Aorta (tissue), 5 donors: ENCODE measurements around the gene EPOP. TPM values are rescaled to one million over a fixed set of nuclear protein-coding genes. Genes with fewer than 3 reads are reported as not detected.
"Not testable (repeated sequence)": the region's sequence is repeated elsewhere in the genome, so short reads cannot be mapped to it uniquely, and the experiment has no call there.

Experiments
- ATAC-seq: fragments of 200-7000 bp; cut with Tn5 transposase; one replicate; pipeline ENCODE4 v1.9.1; 2022; ENCODE audit warnings: moderate library complexity; ENCODE audit not compliant: low FRiP score
- DNase-seq, 2 donors: peaks; one replicate each; pipeline ENCODE4 v3.0.0-alpha.2; 2020
- H3K27ac ChIP-seq, 2 donors: one replicate each; pipeline ENCODE4 v1.5.1; 2013; ENCODE audit warnings: low read length in 2 of 2, mild to moderate bottlenecking in 2 of 2, moderate library complexity in 2 of 2, control low read depth in 1 of 2, inconsistent platforms in 1 of 2, low read depth in 1 of 2
- H3K27me3 ChIP-seq, 2 donors: one replicate each; pipeline ENCODE4 v1.6.1; 2013; ENCODE audit warnings: control low read depth in 1 of 2, low read length in 1 of 2, mild to moderate bottlenecking in 1 of 2, moderate library complexity in 1 of 2; ENCODE audit not compliant: insufficient read depth in 2 of 2, control insufficient read depth in 1 of 2
- H3K36me3 ChIP-seq, 2 donors: one replicate each; pipeline ENCODE4 v1.6.1; 2013; ENCODE audit warnings: control low read depth in 1 of 2, low read length in 1 of 2, mild to moderate bottlenecking in 1 of 2; ENCODE audit not compliant: insufficient read depth in 2 of 2, control insufficient read depth in 1 of 2
- H3K4me1 ChIP-seq, 2 donors: one replicate each; pipeline ENCODE4 v1.6.1; 2013; ENCODE audit warnings: low read length in 2 of 2, control low read depth in 1 of 2, mild to moderate bottlenecking in 1 of 2, moderate library complexity in 1 of 2; ENCODE audit not compliant: insufficient read depth in 2 of 2, control insufficient read depth in 1 of 2
- H3K4me3 ChIP-seq, 2 donors: one replicate each; pipeline ENCODE4 v1.5.1; 2013; ENCODE audit warnings: low read length in 2 of 2, control low read depth in 1 of 2, mild to moderate bottlenecking in 1 of 2
- H3K9me3 ChIP-seq: one replicate; pipeline ENCODE4 v1.6.1; 2013; ENCODE audit warnings: mild to moderate bottlenecking, low read length; ENCODE audit not compliant: control insufficient read depth
- WGBS, 2 donors: extraction: QIAGEN DNeasy Blood & Tissue Kit; methylation state at CpG; one replicate each; pipeline ENCODE4 v1.1.7; 2013; 5-methylcytosine and 5-hydroxymethylcytosine counted together
- intact Hi-C, 2 donors: fragments of 100-400 bp; cut with DNase I; formaldehyde crosslinking; loops; one replicate each; pipeline versions ENCODE4 v1.14.2 to v1.15.0; 2022
- polyA plus RNA-seq, 2 donors: library from polyadenylated mRNA; stranded (reverse); fragments of 200-250 nt; gene quantifications; one replicate each; pipeline ENCODE4 v1.2.3, GENCODE V29; 2013
- total RNA-seq, 2 donors: library from RNA; stranded (reverse); fragmentation: NEBNext Ultra II Directional; extraction: Animal tissue kit (Norgen Biotek cat#: 25700); gene quantifications; one replicate each; pipeline ENCODE4 v1.2.1, GENCODE V29; 2021
- donor health status: healthy with polysubstance abuse.
- donor health status: Bipolar disorder and iron deficiency.
- donor health status: DM: no; HTN: no; CAD: no.
- donor health status: DM: no; HTN: no; CAD: no.
- donor health status: DM: yes; HTN: yes; CAD: no.

Gene EPOP
- total and polyA plus RNA-seq, 4 donors: 0.64 to 1.5 (median 1.3) TPM; not detected in 1

GRCh38 chr17:38650653-38651173, 24.0 kb downstream of the EPOP start:
- H3K27ac ChIP-seq, H3K27me3 ChIP-seq, H3K9me3 ChIP-seq, H3K4me3 ChIP-seq, ATAC-seq, H3K36me3 ChIP-seq, intact Hi-C loops, H3K4me1 ChIP-seq: not testable (repeated sequence)
- 84 to 93% methylated on average over 11 of the region's 11 CpGs for whole genome bisulfite sequencing, 2 donors
- DNase-seq: peak in 1 of 2 donors; percentile 11

GRCh38 chr17:38637951-38638350, 36.8 kb downstream of the EPOP start:
- no peaks in the 10 kb centered on the region for H3K4me1 ChIP-seq
- no peaks in the 10 kb centered on the region for H3K9me3 ChIP-seq
- no peaks in the 10 kb centered on the region for H3K36me3 ChIP-seq
- intact Hi-C loops: no loop called here
- no peak overlapping the region for H3K4me3 ChIP-seq
- DNase-seq: peak in 1 of 2 donors; percentile 5
- 74 to 80% methylated on average over 4 of the region's 4 CpGs for WGBS, 2 donors
- ATAC-seq: no peak
- H3K27ac ChIP-seq: no peak overlapping the region
- no peaks in the 10 kb centered on the region for H3K27me3 ChIP-seq

- Histone ChIP-seq H3K27me3 (no peaks in the 10 kb centered on the region), H3K27ac (no peak overlapping the region), H3K36me3 (no peaks in the 10 kb centered on the region), H3K9me3 (no peaks in the 10 kb centered on the region), H3K4me3 (no peak overlapping the region), H3K4me1 (no peaks in the 10 kb centered on the region)
- WGBS, 2 donors: 46 to 50% methylated on average over 9 of the region's 9 CpGs
- ATAC-seq (no peak), DNase-seq (peak in 1 of 2 donors; percentile 56)
- intact Hi-C loops: no loop called here
Measured at GRCh38 chr17:38636054-38636453, 38.7 kb downstream of the EPOP start.

GRCh38 chr17:38632334-38632733, 42.4 kb downstream of the EPOP start:
- ATAC-seq (no peak), DNase-seq (peak in 1 of 2 donors; percentile 16)
- H3K9me3 ChIP-seq: no peaks in the 10 kb centered on the region
- no peaks in the 10 kb centered on the region for H3K27me3 ChIP-seq
- H3K4me1 ChIP-seq: no peaks in the 10 kb centered on the region
- H3K36me3 ChIP-seq: no peaks in the 10 kb centered on the region
- H3K27ac ChIP-seq: no peak overlapping the region
- H3K4me3 ChIP-seq: no peak overlapping the region
- 67 to 85% methylated on average over 6 of the region's 6 CpGs for WGBS, 2 donors
- intact Hi-C loops: no loop called here

GRCh38 chr17:38628441-38628840, 46.3 kb downstream of the EPOP start:
- no peaks in the 10 kb centered on the region for H3K27me3 ChIP-seq

GRCh38 chr17:38627957-38628356, 46.8 kb downstream of the EPOP start:
- ATAC-seq (no peak), DNase-seq (peak in 1 of 2 donors; percentile 2)
- no peak overlapping the region for H3K27ac ChIP-seq
- H3K4me1 ChIP-seq: no peaks in the 10 kb centered on the region
- H3K36me3 ChIP-seq: no peaks in the 10 kb centered on the region
- H3K4me3 ChIP-seq: no peak overlapping the region
- WGBS, 2 donors: 92% methylated on average over 2 of the region's 2 CpGs
- no peaks in the 10 kb centered on the region for H3K27me3 ChIP-seq
- intact Hi-C loops: no loop called here
- no peaks in the 10 kb centered on the region for H3K9me3 ChIP-seq

More at GRCh38 chr17:38628441-38628840, 46.3 kb downstream of the EPOP start:
- ATAC-seq (no peak), DNase-seq (peak in 1 of 2 donors; percentile 68)
- intact Hi-C loops: no loop called here
- Histone ChIP-seq H3K27ac (no peak overlapping the region), H3K9me3 (no peaks in the 10 kb centered on the region), H3K4me3 (no peak overlapping the region), H3K36me3 (no peaks in the 10 kb centered on the region), H3K4me1 (no peaks in the 10 kb centered on the region)
- WGBS, 2 donors: 64 to 87% methylated on average over 3 of the region's 3 CpGs

- H3K4me3 ChIP-seq, H3K36me3 ChIP-seq, intact Hi-C loops, ATAC-seq, H3K27me3 ChIP-seq, H3K9me3 ChIP-seq, H3K27ac ChIP-seq, H3K4me1 ChIP-seq: not testable (repeated sequence)
- 75 to 82% methylated on average over 6 of the region's 6 CpGs for WGBS, 2 donors
- peak in 1 of 2 donors; percentile 11 for DNase-seq
Measured at GRCh38 chr17:38626606-38627226, 48.0 kb downstream of the EPOP start.

GRCh38 chr17:38625482-38625881, 49.3 kb downstream of the EPOP start:
- Histone ChIP-seq H3K9me3 (no peaks in the 10 kb centered on the region), H3K27me3 (no peaks in the 10 kb centered on the region), H3K36me3 (no peaks in the 10 kb centered on the region), H3K27ac (no peak overlapping the region), H3K4me1 (no peaks in the 10 kb centered on the region), H3K4me3 (no peak overlapping the region)
- intact Hi-C loops: no loop called here
- DNase-seq: no peak
- ATAC-seq: no peak

GRCh38 chr17:38624782-38625355, 49.9 kb downstream of the EPOP start:
- ATAC-seq, H3K9me3 ChIP-seq, H3K36me3 ChIP-seq, H3K4me1 ChIP-seq, H3K27me3 ChIP-seq, H3K4me3 ChIP-seq, intact Hi-C loops, H3K27ac ChIP-seq: not testable (repeated sequence)
- DNase-seq: peak in 1 of 2 donors; percentile 27
- WGBS, 2 donors: 77 to 84% methylated on average over 14 of the region's 14 CpGs
